K562 (cell line): ENCODE measurements around the gene GAPDHS. TPM values are rescaled to one million over a fixed set of nuclear protein-coding genes. Genes with fewer than 3 reads are reported as not detected.

ENCODE experiments used
- ATF7 ChIP-seq: fragments of 450-650 bp; IDR thresholded peaks from 2 replicates; pipeline ENCODE4 v1.7.1; 2014; ENCODE audit warnings: mild to moderate bottlenecking, moderate library complexity
- HCFC1 ChIP-seq: IDR thresholded peaks from 2 replicates; pipeline ENCODE4 v1.6.1; 2012; ENCODE audit warnings: low read depth, low read length, improper control_type of control experiment
- NFXL1 ChIP-seq: fragments of 450-650 bp; formaldehyde crosslinking; IDR thresholded peaks from 2 replicates; pipeline ENCODE4 v1.4.0; 2021; ENCODE audit warnings: mild to moderate bottlenecking
- PCBP2 ChIP-seq: fragments of 200-400 bp; formaldehyde crosslinking; IDR thresholded peaks from 2 replicates; pipeline ENCODE4 v1.6.1; 2018; ENCODE audit warnings: low read length, low read depth, mild to moderate bottlenecking, moderate library complexity; ENCODE audit not compliant: poor library complexity, severe bottlenecking
- POLR2AphosphoS2 ChIP-seq: IDR thresholded peaks from 2 replicates; pipeline ENCODE4 v1.6.1; 2012; ENCODE audit warnings: low read length, improper control_type of control experiment
- SP1 ChIP-seq: sonication (generic); formaldehyde crosslinking; IDR thresholded peaks from 2 replicates; pipeline ENCODE4 v1.8.1; 2022; ENCODE audit warnings: mild to moderate bottlenecking, missing genetic modification reagents
- STAT5B ChIP-seq: fragments of 250-450 bp; sonication (Bioruptor Pico); IDR thresholded peaks from 2 replicates; pipeline ENCODE4 v1.8.0; 2021; ENCODE audit warnings: mild to moderate bottlenecking, inconsistent platforms
- TAF15 ChIP-seq: fragments of 200-400 bp; formaldehyde crosslinking; IDR thresholded peaks from 2 replicates; pipeline ENCODE4 v1.6.1; 2017; ENCODE audit warnings: mild to moderate bottlenecking, low read depth, low read length, moderate library complexity
- TAF9B ChIP-seq: fragments of 450-650 bp; IDR thresholded peaks from 2 replicates; pipeline ENCODE4 v1.6.1; 2018; ENCODE audit warnings: mild to moderate bottlenecking; ENCODE audit not compliant: partially characterized antibody
- ZNF311 ChIP-seq: fragments of 250-450 bp; sonication (Bioruptor Pico); IDR thresholded peaks from 2 replicates; pipeline ENCODE4 v1.4.0; 2020; ENCODE audit warnings: mild to moderate bottlenecking, moderate library complexity
- ZNF408 ChIP-seq: fragments of 250-450 bp; sonication (Bioruptor Pico); IDR thresholded peaks from 2 replicates; pipeline ENCODE4 v1.4.0; 2020; ENCODE audit warnings: low read depth, mild to moderate bottlenecking, moderate library complexity
- ZNF644 ChIP-seq: fragments of 200-800 bp; sonication (Bioruptor generic); IDR thresholded peaks from 2 replicates; pipeline ENCODE4 v1.6.1; 2016; ENCODE audit warnings: low read depth, missing genetic modification characterization, missing compliant biosample characterization
- polyA plus RNA-seq, 8 experiments: library from polyadenylated mRNA; depleted of rRNA in 4 of 8; stranded (reverse) in 5 of 8; unstranded in 3 of 8; fragments of >200 nt; fragmentation: Nextera tagmentation in 2 of 8; fragmentation: Illumina TruSeq in 1 of 8; extraction: Ambion mirVana in 2 of 8; extraction: Trizol in 1 of 8; gene quantifications; 2 replicates each; pipeline versions ENCODE4 v1.2.1 to v1.2.3, GENCODE V29; 2011 to 2014; ENCODE audit warnings: inconsistent platforms in 1 of 8, missing spikeins in 1 of 8
- total RNA-seq, 7 experiments: library from RNA; depleted of rRNA in 6 of 7; stranded (reverse); fragments of >200 nt in 6 of 7; fragmentation: Illumina TruSeq in 2 of 7; extraction: Trizol in 2 of 7; gene quantifications; 2 replicates each; pipeline versions ENCODE4 v1.2.1 to v1.2.3, GENCODE V29; 2011 to 2021; ENCODE audit warnings: low replicate concordance in 1 of 7
- TF ChIP-seq, protein P1 (sequence below), 2 experiments: IDR thresholded peaks; 2 replicates each; pipeline ENCODE4 v1.6.1; 2011; ENCODE audit warnings: borderline replicate concordance in 1 of 2, control low read depth in 1 of 2, low read depth in 1 of 2, low read length in 1 of 2, mild to moderate bottlenecking in 1 of 2, mixed read lengths in 1 of 2, moderate library complexity in 1 of 2; ENCODE audit not compliant: insufficient read depth in 1 of 2, insufficient read length in 1 of 2, poor library complexity in 1 of 2, severe bottlenecking in 1 of 2; ENCODE audit errors: extremely low read depth in 1 of 2
- TF ChIP-seq, protein P2 (sequence below): sonication (generic); formaldehyde crosslinking; IDR thresholded peaks from 2 replicates; pipeline ENCODE4 v1.8.0; 2022; ENCODE audit warnings: mild to moderate bottlenecking, missing genetic modification reagents
- TF ChIP-seq, protein P3 (sequence below): fragments of 250-450 bp; sonication (Bioruptor Pico); IDR thresholded peaks from 2 replicates; pipeline ENCODE4 v1.9.0; 2021; ENCODE audit warnings: mild to moderate bottlenecking, inconsistent platforms
- TF ChIP-seq, protein P4 (sequence below): sonication (generic); formaldehyde crosslinking; IDR thresholded peaks from 2 replicates; pipeline ENCODE4 v1.8.0; 2022; ENCODE audit warnings: missing genetic modification reagents, mild to moderate bottlenecking, borderline replicate concordance

GAPDHS gene
- total and polyA plus RNA-seq, 9 of the 15 experiments (the other 6 are each of a cell fraction or from before 2014, with no cell fraction given): 0.08 to 0.12 TPM; not detected in 7

DNA sequence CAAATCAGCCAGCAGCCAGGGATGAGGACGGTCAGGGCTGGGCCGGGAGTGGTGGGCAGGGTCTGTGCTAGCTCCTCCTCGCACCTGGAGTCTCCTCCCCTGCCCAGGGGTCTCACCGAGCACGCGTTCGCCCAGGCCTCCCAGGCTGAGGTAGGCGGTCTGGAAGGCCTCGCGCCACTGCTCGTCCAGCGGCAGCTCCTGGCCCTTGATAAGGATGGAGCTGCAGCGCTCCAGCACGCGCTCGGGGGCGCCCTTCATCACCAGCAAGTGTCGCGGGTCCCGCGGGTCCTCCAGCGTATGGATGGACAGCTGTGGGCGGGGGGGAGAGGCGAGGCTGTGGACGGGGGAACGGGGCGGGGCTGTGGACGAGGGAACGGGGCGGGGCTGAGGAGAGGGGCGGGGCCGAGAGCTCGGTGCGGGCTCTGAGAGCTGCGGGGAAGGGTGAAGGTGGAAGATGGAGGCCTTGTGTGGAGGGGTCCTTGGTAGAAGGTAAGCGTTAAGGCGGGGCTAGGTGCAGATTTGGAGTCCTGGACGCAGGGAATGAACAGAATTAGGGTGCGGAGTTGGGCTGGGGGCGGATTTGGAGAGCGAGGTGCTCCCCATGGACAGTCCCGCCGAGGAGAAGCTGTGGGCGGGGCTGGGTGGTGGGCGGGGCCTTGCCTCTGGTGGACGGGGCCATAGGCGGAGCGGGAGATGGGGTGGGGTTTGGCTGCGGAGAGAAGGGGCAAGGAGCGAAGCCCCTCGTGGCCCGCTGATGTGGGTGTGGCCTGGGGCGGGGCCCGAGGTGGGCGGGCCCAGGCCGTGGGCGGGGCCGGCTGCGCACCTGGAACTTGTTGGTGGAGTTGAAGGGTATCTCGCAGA lies 24.5 kb downstream of the GAPDHS start (continued):
- TF ChIP-seq, protein P1, sequence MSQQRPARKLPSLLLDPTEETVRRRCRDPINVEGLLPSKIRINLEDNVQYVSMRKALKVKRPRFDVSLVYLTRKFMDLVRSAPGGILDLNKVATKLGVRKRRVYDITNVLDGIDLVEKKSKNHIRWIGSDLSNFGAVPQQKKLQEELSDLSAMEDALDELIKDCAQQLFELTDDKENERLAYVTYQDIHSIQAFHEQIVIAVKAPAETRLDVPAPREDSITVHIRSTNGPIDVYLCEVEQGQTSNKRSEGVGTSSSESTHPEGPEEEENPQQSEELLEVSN (IDR thresholded peaks at IDR 0.05; ENCODE audit: borderline replicate concordance in 1 of 2, extremely low read depth in 1 of 2, insufficient read depth in 1 of 2, insufficient read length in 1 of 2, low read depth in 1 of 2, low read length in 1 of 2, poor library complexity in 1 of 2, severe bottlenecking in 1 of 2): peak; percentile 73 to 92
- TF ChIP-seq POLR2AphosphoS2: no peak
- TF ChIP-seq ZNF408 (CRISPR knock-in tag): no peak
- peak; percentile 48 for TF ChIP-seq HCFC1
- TF ChIP-seq ZNF644: no peak
- TF ChIP-seq ZNF311 (CRISPR knock-in tag): no peak
- peak; percentile 16; the same call in 1 of the 2 replicates for TF ChIP-seq ATF7
- TF ChIP-seq TAF15: no peak
- TF ChIP-seq, protein P2, sequence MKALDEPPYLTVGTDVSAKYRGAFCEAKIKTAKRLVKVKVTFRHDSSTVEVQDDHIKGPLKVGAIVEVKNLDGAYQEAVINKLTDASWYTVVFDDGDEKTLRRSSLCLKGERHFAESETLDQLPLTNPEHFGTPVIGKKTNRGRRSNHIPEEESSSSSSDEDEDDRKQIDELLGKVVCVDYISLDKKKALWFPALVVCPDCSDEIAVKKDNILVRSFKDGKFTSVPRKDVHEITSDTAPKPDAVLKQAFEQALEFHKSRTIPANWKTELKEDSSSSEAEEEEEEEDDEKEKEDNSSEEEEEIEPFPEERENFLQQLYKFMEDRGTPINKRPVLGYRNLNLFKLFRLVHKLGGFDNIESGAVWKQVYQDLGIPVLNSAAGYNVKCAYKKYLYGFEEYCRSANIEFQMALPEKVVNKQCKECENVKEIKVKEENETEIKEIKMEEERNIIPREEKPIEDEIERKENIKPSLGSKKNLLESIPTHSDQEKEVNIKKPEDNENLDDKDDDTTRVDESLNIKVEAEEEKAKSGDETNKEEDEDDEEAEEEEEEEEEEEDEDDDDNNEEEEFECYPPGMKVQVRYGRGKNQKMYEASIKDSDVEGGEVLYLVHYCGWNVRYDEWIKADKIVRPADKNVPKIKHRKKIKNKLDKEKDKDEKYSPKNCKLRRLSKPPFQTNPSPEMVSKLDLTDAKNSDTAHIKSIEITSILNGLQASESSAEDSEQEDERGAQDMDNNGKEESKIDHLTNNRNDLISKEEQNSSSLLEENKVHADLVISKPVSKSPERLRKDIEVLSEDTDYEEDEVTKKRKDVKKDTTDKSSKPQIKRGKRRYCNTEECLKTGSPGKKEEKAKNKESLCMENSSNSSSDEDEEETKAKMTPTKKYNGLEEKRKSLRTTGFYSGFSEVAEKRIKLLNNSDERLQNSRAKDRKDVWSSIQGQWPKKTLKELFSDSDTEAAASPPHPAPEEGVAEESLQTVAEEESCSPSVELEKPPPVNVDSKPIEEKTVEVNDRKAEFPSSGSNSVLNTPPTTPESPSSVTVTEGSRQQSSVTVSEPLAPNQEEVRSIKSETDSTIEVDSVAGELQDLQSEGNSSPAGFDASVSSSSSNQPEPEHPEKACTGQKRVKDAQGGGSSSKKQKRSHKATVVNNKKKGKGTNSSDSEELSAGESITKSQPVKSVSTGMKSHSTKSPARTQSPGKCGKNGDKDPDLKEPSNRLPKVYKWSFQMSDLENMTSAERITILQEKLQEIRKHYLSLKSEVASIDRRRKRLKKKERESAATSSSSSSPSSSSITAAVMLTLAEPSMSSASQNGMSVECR (CRISPR knock-in tag): no peak
- no peak for TF ChIP-seq NFXL1
- TF ChIP-seq, protein P3, sequence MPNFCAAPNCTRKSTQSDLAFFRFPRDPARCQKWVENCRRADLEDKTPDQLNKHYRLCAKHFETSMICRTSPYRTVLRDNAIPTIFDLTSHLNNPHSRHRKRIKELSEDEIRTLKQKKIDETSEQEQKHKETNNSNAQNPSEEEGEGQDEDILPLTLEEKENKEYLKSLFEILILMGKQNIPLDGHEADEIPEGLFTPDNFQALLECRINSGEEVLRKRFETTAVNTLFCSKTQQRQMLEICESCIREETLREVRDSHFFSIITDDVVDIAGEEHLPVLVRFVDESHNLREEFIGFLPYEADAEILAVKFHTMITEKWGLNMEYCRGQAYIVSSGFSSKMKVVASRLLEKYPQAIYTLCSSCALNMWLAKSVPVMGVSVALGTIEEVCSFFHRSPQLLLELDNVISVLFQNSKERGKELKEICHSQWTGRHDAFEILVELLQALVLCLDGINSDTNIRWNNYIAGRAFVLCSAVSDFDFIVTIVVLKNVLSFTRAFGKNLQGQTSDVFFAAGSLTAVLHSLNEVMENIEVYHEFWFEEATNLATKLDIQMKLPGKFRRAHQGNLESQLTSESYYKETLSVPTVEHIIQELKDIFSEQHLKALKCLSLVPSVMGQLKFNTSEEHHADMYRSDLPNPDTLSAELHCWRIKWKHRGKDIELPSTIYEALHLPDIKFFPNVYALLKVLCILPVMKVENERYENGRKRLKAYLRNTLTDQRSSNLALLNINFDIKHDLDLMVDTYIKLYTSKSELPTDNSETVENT (CRISPR knock-in tag): no peak
- TF ChIP-seq, protein P4, sequence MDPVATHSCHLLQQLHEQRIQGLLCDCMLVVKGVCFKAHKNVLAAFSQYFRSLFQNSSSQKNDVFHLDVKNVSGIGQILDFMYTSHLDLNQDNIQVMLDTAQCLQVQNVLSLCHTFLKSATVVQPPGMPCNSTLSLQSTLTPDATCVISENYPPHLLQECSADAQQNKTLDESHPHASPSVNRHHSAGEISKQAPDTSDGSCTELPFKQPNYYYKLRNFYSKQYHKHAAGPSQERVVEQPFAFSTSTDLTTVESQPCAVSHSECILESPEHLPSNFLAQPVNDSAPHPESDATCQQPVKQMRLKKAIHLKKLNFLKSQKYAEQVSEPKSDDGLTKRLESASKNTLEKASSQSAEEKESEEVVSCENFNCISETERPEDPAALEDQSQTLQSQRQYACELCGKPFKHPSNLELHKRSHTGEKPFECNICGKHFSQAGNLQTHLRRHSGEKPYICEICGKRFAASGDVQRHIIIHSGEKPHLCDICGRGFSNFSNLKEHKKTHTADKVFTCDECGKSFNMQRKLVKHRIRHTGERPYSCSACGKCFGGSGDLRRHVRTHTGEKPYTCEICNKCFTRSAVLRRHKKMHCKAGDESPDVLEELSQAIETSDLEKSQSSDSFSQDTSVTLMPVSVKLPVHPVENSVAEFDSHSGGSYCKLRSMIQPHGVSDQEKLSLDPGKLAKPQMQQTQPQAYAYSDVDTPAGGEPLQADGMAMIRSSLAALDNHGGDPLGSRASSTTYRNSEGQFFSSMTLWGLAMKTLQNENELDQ (CRISPR knock-in tag): no peak
- TF ChIP-seq STAT5B (CRISPR knock-in tag): no peak
- TF ChIP-seq PCBP2: no peak
- peak; percentile 90 for TF ChIP-seq SP1 (CRISPR knock-in tag)
- TF ChIP-seq TAF9B: no peak
